Ramos (cell line): ENCODE data around the gene IGFBP5.

Experiments used
- in situ Hi-C: fragments of 300-500 bp; cut with MboI; formaldehyde crosslinking; loops from one replicate; pipeline ENCODE4 v1.14.3; 2022; ENCODE audit warnings: low sequenced_read_pairs; ENCODE audit not compliant: unreplicated experiment

The IGFBP5 gene

GRCh38 chr2:216690853-216691741 lies 4.3 kb downstream of the IGFBP5 start:
- in situ Hi-C loops: loop anchor here (25.0 kb wide), 1 partner anchor 821 kb away; no protein-coding TSS in a partner anchor

DNA sequence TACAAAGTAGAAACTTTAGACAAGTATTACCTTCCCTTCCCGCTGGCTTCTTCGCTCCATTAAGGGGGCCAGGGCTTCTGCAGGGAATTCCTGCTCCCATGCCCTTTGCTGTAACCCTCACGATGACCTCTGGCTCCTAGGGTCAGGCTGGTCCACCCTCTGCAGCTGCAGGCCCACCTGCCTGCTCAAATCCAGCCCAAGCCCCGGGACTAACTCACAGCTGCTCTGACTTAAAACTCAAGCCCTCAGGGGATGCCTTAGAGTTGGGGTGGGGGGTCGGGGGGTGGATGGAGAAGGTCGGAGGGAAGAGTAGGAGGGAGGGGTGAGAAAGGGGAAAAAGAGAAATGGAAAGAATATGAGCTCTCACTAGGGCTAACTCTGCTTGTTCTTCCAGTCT lies 4.9 kb downstream of the IGFBP5 start:
- in situ Hi-C loops: loop anchor here (25.0 kb wide), 1 partner anchor 822 kb away; no protein-coding TSS in a partner anchor

- in situ Hi-C loops: loop anchor here (10.0 to 25.0 kb wide), 2 partner anchors 823 to 1025 kb away; no protein-coding TSS in a partner anchor
These were observed 6.0 kb downstream of the IGFBP5 start for GRCh38 chr2:216689397-216689796.

DNA sequence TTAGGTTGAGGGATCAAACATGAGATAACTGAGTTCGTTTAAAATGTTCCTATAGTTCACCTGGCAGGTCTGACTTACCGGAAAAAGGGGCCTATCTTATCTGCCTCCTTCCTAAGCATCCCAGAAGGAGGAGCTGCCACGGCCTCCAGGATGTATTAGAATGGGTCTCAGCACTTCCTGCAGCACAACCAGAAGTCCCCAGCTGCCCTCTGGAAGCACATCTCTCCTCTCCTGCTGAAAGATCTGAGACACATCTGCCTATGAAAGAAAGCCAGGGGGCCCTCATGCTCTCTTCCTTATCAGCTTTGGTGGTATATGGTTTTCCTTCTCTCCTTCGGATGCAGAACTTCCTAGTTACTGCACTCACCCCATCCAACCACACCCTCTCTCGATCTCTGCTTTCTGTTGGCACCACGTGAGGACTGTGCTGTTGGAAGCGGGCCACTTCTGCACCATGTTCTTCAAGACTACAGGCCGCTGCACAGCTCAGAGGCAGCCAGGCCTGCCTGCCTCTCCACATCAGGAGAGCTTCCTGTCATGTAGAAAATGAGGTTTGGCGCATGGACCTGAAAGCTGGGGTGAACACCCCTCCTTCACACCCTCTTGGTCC lies 6.5 kb downstream of the IGFBP5 start:
- in situ Hi-C loops: loop anchor here (10.0 to 25.0 kb wide), 2 partner anchors 823 to 1026 kb away; no protein-coding TSS in a partner anchor

DNA sequence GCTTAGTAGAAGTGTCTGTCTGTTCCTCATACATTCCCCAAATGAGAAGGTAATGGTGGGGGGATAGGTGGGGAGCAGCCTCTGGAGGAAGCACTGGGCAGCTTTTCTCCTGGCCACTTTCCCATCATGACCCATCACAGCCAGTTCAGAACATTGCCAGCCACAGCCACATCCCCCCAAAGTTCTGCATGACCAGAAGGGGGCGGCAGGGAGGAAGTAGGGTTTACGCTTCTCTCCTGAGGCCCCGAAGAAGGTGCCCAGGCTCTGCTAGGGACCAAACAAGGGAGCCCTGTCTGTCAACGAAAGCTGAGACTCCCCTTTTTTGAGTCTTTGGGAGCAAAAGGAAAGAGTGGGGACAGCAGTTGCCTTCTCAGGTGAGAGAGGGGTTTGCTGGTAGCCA lies 7.7 kb downstream of the IGFBP5 start:
- in situ Hi-C loops: loop anchor here (10.0 to 25.0 kb wide), 2 partner anchors 825 to 1027 kb away; no protein-coding TSS in a partner anchor

DNA sequence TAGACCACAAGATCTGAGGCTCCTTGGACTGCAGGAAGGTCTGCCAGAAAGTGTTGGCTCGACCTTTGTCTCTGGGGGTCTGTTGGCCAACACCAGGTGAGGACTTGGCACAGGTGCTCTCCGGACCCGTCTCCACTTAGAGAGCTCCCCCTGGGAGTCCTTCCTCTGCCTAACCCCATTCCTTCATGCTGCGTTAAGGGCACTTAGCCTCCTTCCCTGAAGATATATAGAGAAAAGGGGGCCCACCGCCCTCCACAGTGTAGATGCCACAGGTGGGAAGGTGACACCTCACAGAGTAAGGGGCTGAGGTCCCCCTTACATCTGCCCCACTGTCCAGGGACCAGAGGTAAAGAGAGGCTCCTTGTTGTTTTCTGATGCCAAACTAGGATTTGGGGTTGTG lies 8.2 kb downstream of the IGFBP5 start:
- in situ Hi-C loops: loop anchor here (10.0 to 25.0 kb wide), 2 partner anchors 825 to 1028 kb away; no protein-coding TSS in a partner anchor

GRCh38 chr2:216685327-216685875 lies 9.9 kb downstream of the IGFBP5 start:
- in situ Hi-C loops: loop anchor here (10.0 to 25.0 kb wide), 2 partner anchors 827 to 1029 kb away; no protein-coding TSS in a partner anchor

- in situ Hi-C loops: loop anchor here (10.0 to 25.0 kb wide), 2 partner anchors 828 to 1031 kb away; no protein-coding TSS in a partner anchor
These were observed 11.5 kb downstream of the IGFBP5 start for GRCh38 chr2:216683846-216684245.

GRCh38 chr2:216681683-216682082 lies 13.7 kb downstream of the IGFBP5 start:
- in situ Hi-C loops: loop anchor here (10.0 to 25.0 kb wide), 2 partner anchors 831 to 1033 kb away; no protein-coding TSS in a partner anchor

DNA sequence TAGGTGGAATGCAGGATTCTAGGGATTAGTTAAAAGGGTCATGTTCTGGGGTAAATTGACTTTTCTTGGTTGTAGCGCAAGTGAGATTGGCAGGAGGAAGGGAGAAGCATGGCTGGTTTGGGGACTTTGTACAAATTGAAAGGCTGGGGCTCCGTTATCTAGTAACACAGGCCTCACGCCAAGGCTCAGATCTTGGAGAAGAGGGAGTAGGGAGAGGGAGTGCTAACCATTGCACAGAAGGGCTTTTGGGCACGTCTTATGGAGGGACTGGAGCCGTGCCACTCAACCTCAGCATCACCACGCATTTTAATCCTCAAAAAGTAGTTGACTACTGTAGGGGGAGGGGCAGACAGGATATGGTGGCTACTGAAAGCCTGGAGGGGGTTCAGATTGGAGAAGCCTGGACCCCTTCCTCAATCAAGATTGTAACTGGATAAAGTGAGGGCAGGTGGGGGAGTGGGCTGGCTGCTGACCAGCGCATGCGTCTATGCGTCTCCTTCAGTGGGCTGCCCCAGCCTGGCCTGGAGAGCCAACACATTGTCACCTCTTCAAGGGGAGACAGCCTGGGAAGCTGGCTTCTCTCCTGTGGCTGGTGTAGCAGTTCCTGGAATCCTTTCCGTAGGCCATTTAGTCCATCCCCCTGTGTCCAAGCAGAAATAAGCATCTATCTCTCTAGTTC lies 14.3 kb downstream of the IGFBP5 start:
- in situ Hi-C loops: loop anchor here (10.0 to 25.0 kb wide), 2 partner anchors 831 to 1034 kb away; no protein-coding TSS in a partner anchor

GRCh38 chr2:216679658-216680024 lies 15.7 kb downstream of the IGFBP5 start:
- in situ Hi-C loops: loop anchor here (10.0 to 25.0 kb wide), 2 partner anchors 833 to 1035 kb away; no protein-coding TSS in a partner anchor

DNA sequence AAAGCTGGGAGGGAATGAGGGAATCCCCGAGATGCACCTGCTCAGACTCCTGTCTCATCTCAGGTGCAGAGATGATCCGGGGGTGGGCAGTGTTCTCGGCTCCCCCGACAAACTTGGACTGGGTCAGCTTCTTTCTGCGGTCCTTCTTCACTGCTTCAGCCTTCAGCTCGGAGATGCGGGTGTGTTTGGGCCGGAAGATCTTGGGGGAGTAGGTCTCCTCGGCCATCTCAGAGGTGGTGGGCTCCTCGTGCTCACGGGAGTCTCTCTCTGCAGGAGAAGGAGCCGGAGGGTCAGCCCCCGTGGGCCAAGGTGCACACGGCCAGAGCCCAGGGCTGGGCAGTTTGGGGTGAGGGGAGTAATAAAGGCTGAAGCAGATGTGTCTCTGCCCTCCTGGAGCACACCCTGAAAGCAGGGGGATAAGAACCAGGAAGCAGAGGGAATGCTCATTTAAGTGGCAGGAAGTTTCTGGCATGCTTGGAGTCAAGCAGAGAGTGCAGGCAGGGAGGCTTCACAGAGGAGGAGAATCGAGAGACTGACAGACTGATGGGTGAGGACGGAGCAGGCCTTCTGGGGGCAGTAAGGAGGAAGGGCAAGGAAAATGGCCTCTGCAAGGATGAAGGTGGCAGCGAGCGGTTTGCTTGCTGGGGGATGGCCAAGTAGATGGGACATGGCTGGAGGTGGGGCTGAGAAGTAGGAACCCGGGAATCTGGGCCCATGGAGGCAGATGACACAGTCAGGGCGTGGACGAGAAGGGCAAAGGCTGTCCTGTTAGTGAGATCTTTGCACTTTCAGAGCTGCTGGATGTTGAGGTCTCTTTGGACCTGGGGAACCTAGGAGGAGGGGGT lies 16.3 kb downstream of the IGFBP5 start:
- in situ Hi-C loops: loop anchor here (25.0 kb wide), 1 partner anchor 833 kb away; no protein-coding TSS in a partner anchor

GRCh38 chr2:216678098-216678465 lies 17.3 kb downstream of the IGFBP5 start:
- in situ Hi-C loops: loop anchor here (25.0 kb wide), 1 partner anchor 834 kb away; no protein-coding TSS in a partner anchor

- in situ Hi-C loops: loop anchor here (25.0 kb wide), 1 partner anchor 835 kb away; no protein-coding TSS in a partner anchor
These were observed 17.8 kb downstream of the IGFBP5 start for GRCh38 chr2:216677439-216678097.

DNA sequence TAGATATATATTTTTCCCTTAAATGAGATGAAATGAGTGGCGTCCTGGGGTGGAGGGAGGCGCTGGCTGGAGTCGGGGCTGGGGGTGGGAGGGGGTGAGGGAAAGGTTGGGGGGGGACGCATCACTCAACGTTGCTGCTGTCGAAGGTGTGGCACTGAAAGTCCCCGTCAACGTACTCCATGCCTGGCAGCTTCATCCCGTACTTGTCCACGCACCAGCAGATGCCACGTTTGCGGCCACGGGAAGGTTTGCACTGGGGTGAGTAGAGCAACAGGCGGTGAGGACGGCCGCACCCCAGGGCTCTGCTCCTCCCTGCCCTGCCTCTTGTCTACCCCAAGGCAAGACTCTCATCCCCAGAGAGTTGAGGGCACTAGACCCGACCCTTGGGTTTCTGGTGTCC lies 18.7 kb downstream of the IGFBP5 start:
- in situ Hi-C loops: loop anchor here (25.0 kb wide), 1 partner anchor 836 kb away; no protein-coding TSS in a partner anchor

DNA sequence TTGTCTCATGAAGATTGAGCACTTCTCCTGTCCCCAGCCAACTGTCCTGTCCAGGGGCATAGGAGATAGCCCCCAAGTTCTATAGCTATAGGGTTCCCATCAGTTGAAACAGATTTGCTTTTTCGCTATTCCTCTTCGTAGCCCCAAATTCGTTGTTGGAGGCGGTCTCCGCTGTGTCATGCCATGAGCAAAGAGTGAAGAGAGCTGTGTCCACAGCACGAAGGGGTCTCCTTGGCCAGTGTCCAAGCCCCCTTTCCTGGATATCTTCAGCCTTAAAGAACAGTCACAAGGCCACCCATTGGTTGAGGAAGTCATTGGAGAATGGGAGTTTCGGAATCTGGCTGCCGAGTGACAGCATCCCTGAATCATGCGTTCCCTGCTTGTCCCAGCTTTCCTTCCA lies 21.0 kb downstream of the IGFBP5 start:
- in situ Hi-C loops: loop anchor here (25.0 kb wide), 1 partner anchor 462 kb away; no protein-coding TSS in a partner anchor

GRCh38 chr2:216673609-216674008 lies 21.7 kb downstream of the IGFBP5 start:
- in situ Hi-C loops: loop anchor here (25.0 kb wide), 1 partner anchor 461 kb away; no protein-coding TSS in a partner anchor

DNA sequence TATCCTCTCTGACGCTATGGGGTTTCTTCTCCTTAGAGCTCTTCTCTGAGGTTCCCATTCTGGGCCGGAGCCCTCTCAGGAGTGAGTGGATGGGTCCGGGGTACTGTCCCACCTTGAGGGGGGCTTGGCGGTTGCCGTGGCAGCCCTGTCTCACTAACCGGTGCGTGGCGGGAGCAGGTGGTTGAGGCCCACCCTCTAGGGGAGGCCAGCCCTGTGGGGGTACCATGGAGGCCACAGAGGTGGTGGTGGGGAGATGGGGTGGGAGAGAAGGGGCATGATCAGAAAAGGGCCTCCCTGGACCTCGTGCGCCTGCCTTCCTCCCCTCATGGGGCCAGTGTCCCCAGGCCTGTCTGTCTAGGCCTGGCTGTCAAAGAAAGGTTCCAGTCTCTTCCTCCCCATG lies 22.3 kb downstream of the IGFBP5 start:
- in situ Hi-C loops: loop anchor here (25.0 kb wide), 1 partner anchor 461 kb away; no protein-coding TSS in a partner anchor
